ENCODE results near the gene GNAI3.
A peak's percentile ranks its signal among the peaks of the same experiment; 100 is the strongest.

GNAI3 gene

GRCh38 chr1:109625176-109625575, 76.8 kb downstream of the GNAI3 start:
- DNase-seq = no peak

- no peak for DNase-seq
Observed at GRCh38 chr1:109625601-109626560, 77.5 kb downstream of the GNAI3 start.

- DNase-seq = no peak
Observed at GRCh38 chr1:109626682-109627408, 78.4 kb downstream of the GNAI3 start.

GRCh38 chr1:109627692-109628399, 79.4 kb downstream of the GNAI3 start:
- no peak for DNase-seq

- no peak for DNase-seq
Observed at GRCh38 chr1:109628540-109629321, 80.3 kb downstream of the GNAI3 start.

GRCh38 chr1:109629372-109630030, 81.1 kb downstream of the GNAI3 start:
- no peak for DNase-seq

GRCh38 chr1:109630081-109630897, 81.9 kb downstream of the GNAI3 start:
- DNase-seq = no peak

- DNase-seq = no peak
Observed at GRCh38 chr1:109630898-109631512, 82.6 kb downstream of the GNAI3 start.

GRCh38 chr1:109631513-109632505, 83.4 kb downstream of the GNAI3 start:
- DNase-seq = no peak

- no peak for DNase-seq
Observed at GRCh38 chr1:109632671-109633346, 84.4 kb downstream of the GNAI3 start.

- peak; percentile 19 for DNase-seq
Observed at GRCh38 chr1:109634292-109634691, 85.9 kb downstream of the GNAI3 start.

GRCh38 chr1:109634771-109635750, 86.6 kb downstream of the GNAI3 start:
- DNase-seq = no peak

- DNase-seq = no peak
Observed at GRCh38 chr1:109635862-109636200, 87.4 kb downstream of the GNAI3 start.

GRCh38 chr1:109636201-109636952, 88.0 kb downstream of the GNAI3 start:
- peak; percentile 24 for DNase-seq

- no peak for DNase-seq
Observed at GRCh38 chr1:109637446-109637845, 89.0 kb downstream of the GNAI3 start.

GRCh38 chr1:109639063-109639840, 90.8 kb downstream of the GNAI3 start:
- no peak for DNase-seq
